Psoas muscle (tissue), 8 donors: Measurements from ENCODE around the gene CMTM8. TPM values are rescaled to one million over a fixed set of nuclear protein-coding genes. Genes with fewer than 3 reads are reported as not detected.

Experiments used
- ATAC-seq, 4 donors: fragments of 200-7000 bp; cut with Tn5 transposase; one replicate each; pipeline ENCODE4 v1.9.1; 2020; ENCODE audit warnings: moderate library complexity in 3 of 4, mild to moderate bottlenecking in 2 of 4
- DNase-seq, 2 donors: peaks; one replicate each; pipeline ENCODE4 v3.0.0-alpha.2; 2020
- H3K27ac ChIP-seq: fragments of 200-600 bp; one replicate; pipeline ENCODE4 v1.8.0; 2022
- H3K27me3 ChIP-seq, 3 donors: fragments of 200-600 bp in 1 of 3; one replicate each; pipeline versions ENCODE4 v1.6.1 to v1.8.0; 2013 to 2022; ENCODE audit warnings: low read length in 2 of 3, mild to moderate bottlenecking in 2 of 3, moderate library complexity in 1 of 3; ENCODE audit not compliant: insufficient read depth in 3 of 3
- H3K36me3 ChIP-seq, 2 donors: fragments of 200-600 bp in 1 of 2; one replicate each; pipeline versions ENCODE4 v1.6.1 to v1.8.0; 2013 to 2022; ENCODE audit warnings: low read depth in 1 of 2, mild to moderate bottlenecking in 1 of 2, moderate library complexity in 1 of 2; ENCODE audit not compliant: insufficient read depth in 1 of 2
- H3K4me1 ChIP-seq: fragments of 200-600 bp; one replicate; pipeline ENCODE4 v1.8.0; 2022
- H3K4me3 ChIP-seq: fragments of 200-600 bp; one replicate; pipeline ENCODE4 v1.8.0; 2022; ENCODE audit warnings: mild to moderate bottlenecking
- H3K9me3 ChIP-seq: fragments of 200-600 bp; one replicate; pipeline ENCODE4 v1.8.0; 2022
- WGBS, 3 donors: extraction: QIAGEN DNeasy Blood & Tissue Kit; methylation state at CpG; one replicate each; pipeline versions ENCODE4 v1.1.6 to v1.1.7; 2013; 5-methylcytosine and 5-hydroxymethylcytosine counted together
- intact Hi-C, 2 donors: fragments of 100-400 bp; cut with DNase I; formaldehyde crosslinking; loops; one replicate each; pipeline versions ENCODE4 v1.11.0 to v1.14.2; 2022
- polyA plus RNA-seq, 3 donors: library from polyadenylated mRNA; stranded (reverse); fragments of 200-250 nt; gene quantifications; one replicate each; pipeline ENCODE4 v1.2.3, GENCODE V29; 2013
- total RNA-seq, 4 donors: library from RNA; stranded (reverse); fragmentation: NEBNext Ultra II Directional in 2 of 4; extraction: Animal tissue kit (Norgen Biotek cat#: 25700) in 2 of 4; gene quantifications; one replicate each; pipeline versions ENCODE4 v1.2.1 to v1.2.4, GENCODE V29; 2021 to 2023
- TF ChIP-seq, protein P1 (sequence below): fragments of 200-600 bp; IDR thresholded peaks from one replicate; pipeline ENCODE4 v1.8.0; 2022; ENCODE audit warnings: antibody characterized with exemption
- donor health status: healthy with polysubstance abuse.
- donor health status: DM: no; HTN: no; CAD: no; lungs with moderate emphysema.
- donor health status: Bipolar disorder and iron deficiency.
- donor health status: healthy.
- donor health status: DM: yes; HTN: yes; CAD: no.
- donor health status: DM: no; HTN: no; CAD: no.
- donor health status: DM: no; HTN: no; CAD: no.
- donor health status: DM: yes; HTN: yes; CAD: no.

The CMTM8 gene
- total and polyA plus RNA-seq, 7 donors: 0.97 to 4.2 (median 2.0) TPM

DNA sequence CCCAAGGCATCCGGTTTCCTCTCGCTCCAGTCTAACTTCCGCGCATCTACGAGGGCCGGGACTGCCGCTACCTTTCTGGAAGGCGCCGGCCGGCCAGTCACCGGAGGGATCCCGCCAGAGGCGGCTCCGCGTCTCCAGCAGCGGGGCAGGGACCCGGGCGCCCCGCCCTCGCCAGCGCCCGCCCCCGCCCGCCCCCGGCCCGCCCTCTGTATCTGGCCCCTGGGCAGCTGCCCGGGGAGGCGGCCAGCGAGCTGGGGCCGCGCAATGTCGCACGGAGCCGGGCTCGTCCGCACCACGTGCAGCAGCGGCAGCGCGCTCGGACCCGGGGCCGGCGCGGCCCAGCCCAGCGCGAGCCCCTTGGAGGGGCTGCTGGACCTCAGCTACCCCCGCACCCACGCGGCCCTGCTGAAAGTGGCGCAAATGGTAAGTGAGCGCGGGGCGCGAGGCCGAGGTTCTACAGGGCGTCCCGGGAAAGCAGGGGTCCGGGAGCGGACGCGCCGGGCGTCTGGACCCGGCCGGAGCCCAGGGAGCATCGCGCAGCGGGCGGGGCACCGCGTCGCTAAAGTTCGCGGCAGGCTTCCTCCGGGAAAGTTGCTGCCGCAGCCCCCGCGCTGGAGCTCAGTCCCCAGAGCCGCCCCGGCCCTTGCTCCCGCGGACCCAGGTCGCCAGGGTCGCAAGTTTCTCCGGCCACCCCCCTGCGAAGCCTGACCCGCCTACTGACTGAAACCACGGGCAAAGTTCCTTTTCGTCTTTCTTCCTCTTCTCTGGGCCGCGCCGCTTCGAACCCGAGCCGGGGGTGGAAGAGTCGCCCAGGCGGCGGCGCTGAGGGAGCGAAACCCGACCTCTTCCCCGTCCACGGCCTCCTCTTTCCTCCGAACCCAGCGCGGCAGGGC is 153.4 kb downstream of the CMTM8 start, which contains the start of gene CMTM7:
CMTM7 (plus strand) TSS at position 211 of the 893 bp plus-strand sequence; CDS start at position 265, 54 bp downstream.
- H3K4me1 ChIP-seq: no peaks in the 10 kb centered on the region
- DNase-seq (peak; percentile 71 to 79), ATAC-seq (peak; percentile 80 to 88 (median 86))
- no peaks in the 10 kb centered on the region for H3K27me3 ChIP-seq
- H3K27ac ChIP-seq: peak within 1 kb of the TSS; percentile 67
- H3K4me3 ChIP-seq: peak within 1 kb of the TSS; percentile 83
- H3K9me3 ChIP-seq: no peaks in the 10 kb centered on the region
- 1 to 2% (median 1%) methylated on average over 89 to 107 of the region's 107 CpGs for WGBS, 3 donors
- intact Hi-C loops: loop anchor here in 1 of 2 donors (5.0 kb wide), 1 partner anchor 75 kb away; no protein-coding TSS in a partner anchor
- H3K36me3 ChIP-seq: no peaks in the 10 kb centered on the region
- TF ChIP-seq, protein P1, sequence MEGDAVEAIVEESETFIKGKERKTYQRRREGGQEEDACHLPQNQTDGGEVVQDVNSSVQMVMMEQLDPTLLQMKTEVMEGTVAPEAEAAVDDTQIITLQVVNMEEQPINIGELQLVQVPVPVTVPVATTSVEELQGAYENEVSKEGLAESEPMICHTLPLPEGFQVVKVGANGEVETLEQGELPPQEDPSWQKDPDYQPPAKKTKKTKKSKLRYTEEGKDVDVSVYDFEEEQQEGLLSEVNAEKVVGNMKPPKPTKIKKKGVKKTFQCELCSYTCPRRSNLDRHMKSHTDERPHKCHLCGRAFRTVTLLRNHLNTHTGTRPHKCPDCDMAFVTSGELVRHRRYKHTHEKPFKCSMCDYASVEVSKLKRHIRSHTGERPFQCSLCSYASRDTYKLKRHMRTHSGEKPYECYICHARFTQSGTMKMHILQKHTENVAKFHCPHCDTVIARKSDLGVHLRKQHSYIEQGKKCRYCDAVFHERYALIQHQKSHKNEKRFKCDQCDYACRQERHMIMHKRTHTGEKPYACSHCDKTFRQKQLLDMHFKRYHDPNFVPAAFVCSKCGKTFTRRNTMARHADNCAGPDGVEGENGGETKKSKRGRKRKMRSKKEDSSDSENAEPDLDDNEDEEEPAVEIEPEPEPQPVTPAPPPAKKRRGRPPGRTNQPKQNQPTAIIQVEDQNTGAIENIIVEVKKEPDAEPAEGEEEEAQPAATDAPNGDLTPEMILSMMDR: no peak

DNA sequence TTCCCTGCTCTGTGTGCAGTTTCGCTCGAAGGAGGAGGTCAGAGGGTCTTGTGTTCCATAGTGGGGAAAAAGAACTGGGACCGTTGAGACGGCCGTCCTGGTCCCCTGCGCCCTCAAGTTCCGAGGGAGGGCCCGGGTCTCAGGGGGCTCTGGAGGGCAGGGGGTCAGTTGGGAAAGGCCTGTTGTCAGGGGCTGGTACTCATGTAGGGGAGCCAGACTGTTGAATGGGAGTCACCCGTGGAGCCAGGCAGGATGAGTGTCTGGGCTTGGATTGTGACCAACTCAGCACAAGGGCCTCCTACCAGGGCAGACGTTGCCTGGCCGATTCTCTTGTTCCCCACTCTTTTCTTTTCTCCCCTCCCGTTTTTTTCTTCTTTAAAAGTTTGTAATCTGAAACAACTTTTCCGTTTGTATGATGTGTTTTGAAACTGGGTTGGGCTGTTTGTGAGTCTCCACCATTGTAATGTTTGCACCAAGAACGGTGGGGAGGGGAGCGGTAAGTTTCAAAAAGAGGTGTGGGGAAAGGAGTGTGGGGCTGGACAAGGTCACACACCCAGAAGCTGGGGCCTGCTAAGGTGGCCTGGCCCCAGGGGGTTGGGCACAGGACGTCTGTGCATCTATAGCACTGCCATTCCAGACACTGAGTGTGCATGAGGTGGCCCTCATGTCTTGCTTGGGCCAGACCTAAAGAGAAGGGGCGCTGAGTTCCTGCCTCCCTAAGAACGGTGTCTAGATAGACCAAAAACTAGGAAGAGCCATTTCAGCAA is 154.2 kb downstream of the CMTM8 start:
- no peaks in the 10 kb centered on the region for H3K36me3 ChIP-seq
- no peaks in the 10 kb centered on the region for H3K9me3 ChIP-seq
- DNase-seq: peak; percentile 49 to 63
- H3K4me3 ChIP-seq: peak overlapping the region; percentile 83
- ATAC-seq: peak; percentile 46 to 68 (median 64)
- TF ChIP-seq, protein P1: no peak
- 45 to 50% (median 48%) methylated on average over 18 of the region's 18 CpGs for WGBS, 3 donors
- H3K27me3 ChIP-seq: no peaks in the 10 kb centered on the region
- no peaks in the 10 kb centered on the region for H3K4me1 ChIP-seq
- H3K27ac ChIP-seq: peak overlapping the region; percentile 67
- intact Hi-C loops: loop anchor here in 1 of 2 donors (5.0 kb wide), 1 partner anchor 75 kb away; no protein-coding TSS in a partner anchor

DNA sequence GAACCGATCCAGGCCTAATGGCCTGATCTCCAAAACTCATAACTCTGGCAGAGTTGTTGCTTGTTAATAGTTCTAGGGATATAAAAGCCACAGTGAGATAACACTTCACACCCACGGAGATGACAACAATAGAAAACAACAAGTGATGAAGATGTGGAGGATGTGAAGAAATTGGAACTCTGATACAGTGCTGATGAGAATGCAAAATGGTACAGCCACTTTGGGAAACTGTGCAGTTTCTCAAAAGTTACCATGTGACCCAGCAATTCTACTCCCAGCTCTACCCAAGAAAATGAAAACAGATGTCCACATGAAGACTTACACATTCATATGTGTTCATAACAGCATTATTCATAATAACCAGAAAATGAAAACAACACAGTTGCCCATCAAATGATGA is 157.0 kb downstream of the CMTM8 start:
- Histone ChIP-seq H3K36me3 (no peaks in the 10 kb centered on the region), H3K4me1 (peaks cover under 1% of the 10 kb centered on the region), H3K27me3 (no peaks in the 10 kb centered on the region), H3K4me3 (no peak overlapping the region), H3K27ac (no peak overlapping the region), H3K9me3 (no peaks in the 10 kb centered on the region)
- DNase-seq: no peak
- TF ChIP-seq, protein P1: no peak
- intact Hi-C loops: loop anchor here in 1 of 2 donors (5.0 kb wide), 1 partner anchor 98 kb away; no protein-coding TSS in a partner anchor
- no peak for ATAC-seq
- 43 to 56% (median 55%) methylated on average over 2 of the region's 2 CpGs for WGBS, 3 donors

DNA sequence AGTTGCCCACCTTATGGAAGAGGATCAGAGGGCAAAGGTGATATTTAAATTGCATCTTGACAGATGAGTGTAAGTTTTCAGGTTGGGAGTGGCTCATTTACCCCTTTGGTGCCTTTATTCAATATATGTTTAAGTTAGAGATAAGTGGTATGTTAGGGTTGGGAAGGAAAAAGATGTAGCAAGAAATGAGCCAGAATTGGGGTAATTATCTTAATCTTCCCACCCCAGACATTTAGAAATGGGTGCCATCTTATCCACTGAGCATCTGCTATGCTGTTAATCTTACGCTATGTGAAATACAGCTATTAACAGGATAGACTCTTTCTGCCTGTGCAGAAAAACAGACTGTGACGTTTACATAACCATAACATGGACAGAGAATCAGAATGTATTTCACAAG is 159.5 kb downstream of the CMTM8 start:
- Histone ChIP-seq H3K9me3 (no peaks in the 10 kb centered on the region), H3K27me3 (no peaks in the 10 kb centered on the region), H3K27ac (no peak overlapping the region), H3K36me3 (no peaks in the 10 kb centered on the region), H3K4me1 (peaks cover 9% of the 10 kb centered on the region), H3K4me3 (no peak overlapping the region)
- ATAC-seq (no peak), DNase-seq (no peak)
- WGBS, 3 donors: 49 to 72% (median 67%) methylated on average over 2 of the region's 2 CpGs
- TF ChIP-seq, protein P1: no peak
- intact Hi-C loops: loop anchor here in 1 of 2 donors (5.0 kb wide), 1 partner anchor 101 kb away; no protein-coding TSS in a partner anchor
